ENCODE results near the gene CACHD1.

CACHD1 gene

GRCh38 chr1:64474133-64474532 lies 4.2 kb downstream of the CACHD1 start:
- DNase-seq: no peak

GRCh38 chr1:64474665-64475439 lies 4.9 kb downstream of the CACHD1 start:
- DNase-seq: peak; percentile 63

GRCh38 chr1:64476251-64476952 lies 6.5 kb downstream of the CACHD1 start:
- peak; percentile 50 for DNase-seq

GRCh38 chr1:64478594-64479470 lies 8.9 kb downstream of the CACHD1 start:
- no peak for DNase-seq

- DNase-seq: no peak
Observed at GRCh38 chr1:64479874-64480273, 9.9 kb downstream of the CACHD1 start.

GRCh38 chr1:64480999-64481772 lies 11.3 kb downstream of the CACHD1 start:
- no peak for DNase-seq

GRCh38 chr1:64482128-64482527 lies 12.2 kb downstream of the CACHD1 start:
- DNase-seq: no peak

- DNase-seq: no peak
Observed at GRCh38 chr1:64482720-64483119, 12.8 kb downstream of the CACHD1 start.

GRCh38 chr1:64483731-64484414 lies 13.9 kb downstream of the CACHD1 start:
- DNase-seq: no peak

GRCh38 chr1:64484651-64485050 lies 14.7 kb downstream of the CACHD1 start:
- DNase-seq: peak; percentile 89

GRCh38 chr1:64486193-64486592 lies 16.3 kb downstream of the CACHD1 start:
- DNase-seq: no peak

GRCh38 chr1:64487061-64487460 lies 17.1 kb downstream of the CACHD1 start:
- DNase-seq: no peak

GRCh38 chr1:64488862-64489261 lies 18.9 kb downstream of the CACHD1 start:
- DNase-seq: no peak

GRCh38 chr1:64489707-64490106 lies 19.8 kb downstream of the CACHD1 start:
- DNase-seq: no peak

GRCh38 chr1:64490213-64490818 lies 20.4 kb downstream of the CACHD1 start:
- DNase-seq: no peak

- no peak for DNase-seq
Observed at GRCh38 chr1:64492424-64492823, 22.5 kb downstream of the CACHD1 start.

- no peak for DNase-seq
Observed at GRCh38 chr1:64493831-64494230, 23.9 kb downstream of the CACHD1 start.

GRCh38 chr1:64494659-64495058 lies 24.7 kb downstream of the CACHD1 start:
- no peak for DNase-seq

GRCh38 chr1:64495878-64496277 lies 25.9 kb downstream of the CACHD1 start:
- peak; percentile 90 for DNase-seq

- DNase-seq: no peak
Observed at GRCh38 chr1:64496606-64497005, 26.7 kb downstream of the CACHD1 start.

- DNase-seq: no peak
Observed at GRCh38 chr1:64497088-64497883, 27.4 kb downstream of the CACHD1 start.
